Activated naive CD8-positive, alpha-beta T cell treated with anti-CD3 and anti-CD28 coated beads, Interleukin-2, amount 10 ng/mL, durations not matched to agents 7 days and 5 days (primary cell): Measurements from ENCODE around the gene RNF220. TPM values are rescaled to one million over a fixed set of nuclear protein-coding genes. Genes with fewer than 3 reads are reported as not detected.

Source experiments
- ATAC-seq: fragments of 150-1000 bp; cut with Tn5 transposase; one replicate; pipeline ENCODE4 v1.10.0; 2021; ENCODE audit warnings: low read depth, moderate library complexity
- POLR2A ChIA-PET: fragments of 350-600 bp; sonication (Branson Sonifier 250); formaldehyde crosslinking; loops from one replicate; lab custom pipeline; 2021; ENCODE audit warnings: antibody characterized with exemption; lab: Charles Lee
- DNase-seq: peaks from one replicate; pipeline ENCODE4 v3.0.0; 2021
- H3K27ac Mint-ChIP-seq: one replicate; pipeline ENCODE4 v1.8.0; 2022; ENCODE audit warnings: mild to moderate bottlenecking, mixed read lengths
- H3K27me3 Mint-ChIP-seq: one replicate; pipeline ENCODE4 v1.8.0; 2022; ENCODE audit warnings: mild to moderate bottlenecking, moderate library complexity, mixed read lengths
- H3K36me3 Mint-ChIP-seq: one replicate; pipeline ENCODE4 v1.8.0; 2021; ENCODE audit warnings: mild to moderate bottlenecking, mixed read lengths
- H3K4me1 Mint-ChIP-seq: one replicate; pipeline ENCODE4 v1.8.0; 2021; ENCODE audit warnings: mixed read lengths
- H3K4me3 Mint-ChIP-seq: one replicate; pipeline ENCODE4 v1.8.0; 2022; ENCODE audit warnings: mild to moderate bottlenecking, moderate library complexity, mixed read lengths
- H3K9me3 Mint-ChIP-seq: one replicate; pipeline ENCODE4 v1.8.0; 2021; ENCODE audit warnings: mixed read lengths
- total RNA-seq, 2 experiments: library from RNA; stranded (reverse); gene quantifications; one replicate each; pipeline ENCODE4 v1.2.3, GENCODE V29; 2021

RNF220 gene
- total RNA-seq, 2 experiments from 2014 or later = 91.3 to 94.4 TPM

DNA sequence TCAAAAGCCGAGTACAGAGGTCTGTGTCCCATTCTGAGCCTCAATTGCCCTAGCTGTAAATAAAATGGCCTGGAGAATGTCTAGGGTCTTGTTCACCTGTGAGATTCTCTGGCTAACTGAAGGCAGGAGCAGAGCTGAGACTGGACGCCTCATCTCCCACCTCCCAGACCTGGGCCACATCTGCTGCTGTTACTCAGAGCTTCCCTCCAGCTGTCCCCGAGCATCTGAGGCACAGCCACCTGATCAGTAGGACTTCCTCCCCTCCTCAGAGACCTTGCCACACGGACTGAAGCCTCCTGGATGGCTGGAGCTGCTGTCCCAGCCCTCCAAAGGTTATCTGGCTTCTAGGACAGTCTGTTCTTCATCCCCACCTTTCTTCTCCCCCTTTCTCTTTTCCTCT lies 206.8 kb downstream of the RNF220 start:
- DNase-seq = no peak

DNA sequence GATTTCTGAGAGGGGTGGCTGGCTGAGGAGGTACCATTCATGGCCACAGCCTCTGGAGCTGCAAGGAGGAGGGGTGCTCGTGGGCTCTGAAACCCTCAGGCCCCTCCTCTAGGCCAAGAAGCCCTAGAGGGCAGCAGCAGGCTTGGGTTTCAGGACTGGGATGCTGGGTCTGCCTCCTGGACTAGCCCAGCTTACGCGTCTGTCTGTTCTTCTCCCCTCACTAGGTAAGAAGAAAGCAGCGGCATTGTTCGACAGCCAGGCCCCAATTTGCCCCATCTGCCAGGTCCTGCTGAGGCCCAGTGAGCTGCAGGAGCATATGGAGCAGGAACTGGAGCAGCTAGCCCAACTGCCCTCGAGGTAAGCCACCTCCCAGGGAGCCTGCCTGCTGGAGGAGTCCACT lies 208.9 kb downstream of the RNF220 start:
- no peaks in the 10 kb centered on the region for H3K36me3 Mint-ChIP-seq
- no peaks in the 10 kb centered on the region for H3K27me3 Mint-ChIP-seq
- ATAC-seq = no peak
- H3K27ac Mint-ChIP-seq = no peak overlapping the region
- no peak overlapping the region for H3K4me3 Mint-ChIP-seq
- H3K4me1 Mint-ChIP-seq = no peaks in the 10 kb centered on the region
- POLR2A ChIA-PET = no interaction called here
- H3K9me3 Mint-ChIP-seq = no peaks in the 10 kb centered on the region
- no peak for DNase-seq

More for the DNA sequence above, 206.8 kb downstream of the RNF220 start:
- Mint-ChIP-seq H3K4me3 (no peak overlapping the region), H3K9me3 (no peaks in the 10 kb centered on the region), H3K36me3 (no peaks in the 10 kb centered on the region), H3K27me3 (no peaks in the 10 kb centered on the region), H3K27ac (no peak overlapping the region), H3K4me1 (no peaks in the 10 kb centered on the region)
- no peak for ATAC-seq
- POLR2A ChIA-PET = no interaction called here

- Mint-ChIP-seq H3K27me3 (no peaks in the 10 kb centered on the region), H3K27ac (no peak overlapping the region), H3K9me3 (no peaks in the 10 kb centered on the region), H3K36me3 (no peaks in the 10 kb centered on the region), H3K4me1 (no peaks in the 10 kb centered on the region), H3K4me3 (no peak overlapping the region)
- no peak for DNase-seq
- POLR2A ChIA-PET = interaction anchor here (1.1 kb wide), 1 partner anchor 15 kb away, joined by 4 read pairs; no protein-coding TSS in a partner anchor
- ATAC-seq = no peak
Observed at GRCh38 chr1:44616284-44616990, 211.4 kb downstream of the RNF220 start.

- no peak for DNase-seq
- no peak for ATAC-seq
- H3K27me3 Mint-ChIP-seq = no peaks in the 10 kb centered on the region
- POLR2A ChIA-PET = interaction anchor here (1.2 kb wide), 1 partner anchor 14 kb away, joined by 3 read pairs; no protein-coding TSS in a partner anchor
- H3K27ac Mint-ChIP-seq = no peak overlapping the region
- no peaks in the 10 kb centered on the region for H3K4me1 Mint-ChIP-seq
- no peaks in the 10 kb centered on the region for H3K36me3 Mint-ChIP-seq
- H3K4me3 Mint-ChIP-seq = no peak overlapping the region
- H3K9me3 Mint-ChIP-seq = no peaks in the 10 kb centered on the region
Observed at GRCh38 chr1:44616991-44617702, 212.1 kb downstream of the RNF220 start.

DNA sequence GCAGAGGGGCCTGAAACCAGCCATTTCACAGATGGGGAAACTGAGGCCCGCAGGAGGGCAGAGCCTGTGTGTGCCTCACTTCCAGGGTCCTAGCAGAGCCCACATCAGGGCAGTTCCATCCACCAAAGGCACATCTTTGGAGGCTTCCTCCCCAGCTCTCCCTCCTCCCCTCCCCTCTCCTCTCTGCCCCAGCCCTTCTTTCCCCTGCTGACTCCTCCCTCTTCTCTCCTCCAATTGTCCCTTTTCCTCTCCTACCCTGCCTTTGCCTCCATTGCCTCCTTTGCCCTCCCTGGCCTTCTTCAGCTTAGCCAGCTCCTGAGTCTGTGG lies 212.6 kb downstream of the RNF220 start:
- Mint-ChIP-seq H3K9me3 (no peaks in the 10 kb centered on the region), H3K4me1 (no peaks in the 10 kb centered on the region), H3K27me3 (no peaks in the 10 kb centered on the region), H3K27ac (no peak overlapping the region), H3K4me3 (no peak overlapping the region), H3K36me3 (no peaks in the 10 kb centered on the region)
- POLR2A ChIA-PET = interaction anchor here (1.2 kb wide), 1 partner anchor 13 kb away, joined by 3 read pairs; no protein-coding TSS in a partner anchor
- no peak for DNase-seq
- ATAC-seq = no peak

DNA sequence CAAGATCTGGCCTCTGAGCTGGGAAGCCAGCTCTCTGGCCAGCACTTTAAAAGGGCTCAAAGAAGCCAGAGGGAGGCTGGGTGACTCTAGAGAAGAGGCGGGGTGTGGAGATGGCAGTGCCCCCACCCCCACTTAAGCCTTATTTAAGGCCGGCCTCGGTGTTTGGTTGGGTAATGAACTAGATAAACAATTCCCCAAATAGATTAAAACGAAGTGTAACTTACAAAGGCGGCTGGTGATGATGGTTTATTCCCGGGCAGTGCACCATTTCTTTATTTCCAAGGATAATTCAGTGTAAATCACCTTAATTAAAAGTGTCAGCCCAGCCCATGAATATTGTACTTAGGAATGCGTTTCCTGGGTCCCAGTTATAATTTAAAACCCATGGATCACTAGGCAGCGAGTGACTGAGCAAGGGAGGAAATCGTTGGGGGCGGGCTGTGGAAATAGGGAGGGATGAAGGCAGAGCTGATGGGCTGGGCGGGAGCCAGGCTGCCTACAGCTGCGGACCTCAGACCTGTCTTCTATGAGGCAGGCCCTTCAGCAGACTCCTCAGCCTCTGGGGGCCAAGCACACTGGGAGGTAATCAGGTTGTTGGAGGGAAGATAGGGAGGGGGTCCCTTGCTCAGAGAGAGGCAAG lies 214.3 kb downstream of the RNF220 start:
- DNase-seq = no peak
- ATAC-seq = no peak
- Mint-ChIP-seq H3K4me1 (no peaks in the 10 kb centered on the region), H3K9me3 (no peaks in the 10 kb centered on the region), H3K4me3 (no peak overlapping the region), H3K27me3 (no peaks in the 10 kb centered on the region), H3K27ac (no peak overlapping the region), H3K36me3 (no peaks in the 10 kb centered on the region)
- POLR2A ChIA-PET = no interaction called here

- ATAC-seq (no peak), DNase-seq (no peak)
- Mint-ChIP-seq H3K27me3 (no peaks in the 10 kb centered on the region), H3K4me1 (no peaks in the 10 kb centered on the region), H3K4me3 (no peak overlapping the region), H3K27ac (no peak overlapping the region), H3K9me3 (no peaks in the 10 kb centered on the region), H3K36me3 (no peaks in the 10 kb centered on the region)
- POLR2A ChIA-PET = no interaction called here
Observed at GRCh38 chr1:44620072-44620471, 215.0 kb downstream of the RNF220 start.

- Mint-ChIP-seq H3K9me3 (no peaks in the 10 kb centered on the region), H3K4me3 (no peak overlapping the region), H3K4me1 (no peaks in the 10 kb centered on the region), H3K27me3 (no peaks in the 10 kb centered on the region), H3K36me3 (no peaks in the 10 kb centered on the region), H3K27ac (no peak overlapping the region)
- POLR2A ChIA-PET = no interaction called here
- DNase-seq (no peak), ATAC-seq (no peak)
Observed at GRCh38 chr1:44621841-44622286, 216.8 kb downstream of the RNF220 start.

DNA sequence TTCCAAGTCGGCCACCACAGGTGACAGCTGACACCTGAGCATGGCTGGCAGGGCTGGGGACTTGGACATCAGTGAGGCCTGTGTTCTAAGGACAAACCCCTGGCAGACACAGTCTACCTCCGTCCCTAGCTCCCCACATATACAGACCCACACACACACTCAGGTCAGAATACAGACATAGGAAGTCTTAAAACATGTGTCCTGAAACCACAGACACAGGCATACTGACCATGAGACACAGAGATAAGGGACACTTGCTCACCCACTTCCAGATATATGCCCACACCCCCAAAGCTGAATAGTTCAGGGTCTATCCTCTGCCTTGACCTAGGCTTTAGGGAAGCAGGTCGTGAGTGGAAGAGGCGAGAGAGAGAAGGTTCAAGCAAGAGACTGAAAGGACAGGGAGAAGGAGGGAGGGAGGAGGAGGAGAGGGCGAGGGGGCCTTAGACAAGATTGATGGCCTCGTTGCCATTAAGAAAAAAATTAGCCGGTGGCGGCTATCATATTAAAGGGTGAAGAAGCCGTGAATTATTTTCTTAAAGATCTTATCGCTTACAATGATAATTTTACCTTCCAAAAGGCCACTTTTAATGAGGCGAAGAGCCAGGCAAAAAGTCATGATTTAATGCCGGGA lies 219.3 kb downstream of the RNF220 start:
- H3K27ac Mint-ChIP-seq = no peak overlapping the region
- no peaks in the 10 kb centered on the region for H3K27me3 Mint-ChIP-seq
- ATAC-seq = no peak
- POLR2A ChIA-PET = no interaction called here
- no peaks in the 10 kb centered on the region for H3K4me1 Mint-ChIP-seq
- no peak overlapping the region for H3K4me3 Mint-ChIP-seq
- H3K9me3 Mint-ChIP-seq = no peaks in the 10 kb centered on the region
- no peaks in the 10 kb centered on the region for H3K36me3 Mint-ChIP-seq
- no peak for DNase-seq

GRCh38 chr1:44625348-44625747 lies 220.3 kb downstream of the RNF220 start:
- Mint-ChIP-seq H3K4me1 (no peaks in the 10 kb centered on the region), H3K9me3 (no peaks in the 10 kb centered on the region), H3K27ac (no peak overlapping the region), H3K4me3 (no peak overlapping the region), H3K27me3 (no peaks in the 10 kb centered on the region), H3K36me3 (no peaks in the 10 kb centered on the region)
- DNase-seq = no peak
- POLR2A ChIA-PET = no interaction called here
- no peak for ATAC-seq

DNA sequence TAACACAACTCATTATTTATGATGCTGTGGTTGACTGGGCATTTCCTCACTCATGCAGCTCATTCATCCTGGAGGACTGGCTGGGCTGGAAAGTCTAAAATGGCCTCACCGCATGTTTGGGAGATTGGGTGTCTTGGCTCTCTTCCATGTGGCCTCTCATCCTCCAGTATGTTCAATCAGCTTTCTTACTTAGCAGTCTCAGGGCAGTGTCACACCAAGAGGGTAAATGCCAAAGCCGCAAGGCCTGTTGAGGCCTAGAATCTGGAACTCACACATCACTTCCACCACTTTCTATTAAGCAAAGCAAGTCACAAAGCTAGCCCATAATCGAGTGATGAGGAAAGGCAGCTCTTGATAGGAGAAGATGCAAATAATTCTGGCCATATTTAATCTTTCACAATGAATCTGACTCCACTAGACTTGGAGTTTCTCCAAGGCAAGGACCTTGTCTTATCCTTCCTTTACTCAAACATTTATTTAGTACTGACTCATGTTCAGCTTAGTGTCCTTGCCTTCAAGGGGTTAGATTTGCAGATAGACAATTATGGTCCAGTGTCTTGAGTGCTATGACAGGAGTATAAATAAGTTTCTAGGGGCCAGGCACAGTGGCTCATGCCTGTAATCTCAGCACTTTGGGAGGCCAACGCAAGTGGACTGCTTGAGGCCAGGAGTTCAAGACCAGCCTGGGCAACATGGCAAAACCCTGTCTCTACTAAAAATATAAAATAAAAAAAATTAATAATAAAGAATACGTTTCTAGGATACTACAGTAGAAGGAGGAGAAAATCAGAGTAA lies 224.1 kb downstream of the RNF220 start:
- H3K4me1 Mint-ChIP-seq = peaks cover 19% of the 10 kb centered on the region
- no peak overlapping the region for H3K27ac Mint-ChIP-seq
- peaks cover 1% of the 10 kb centered on the region for H3K9me3 Mint-ChIP-seq
- peaks cover 7% of the 10 kb centered on the region for H3K36me3 Mint-ChIP-seq
- H3K27me3 Mint-ChIP-seq = no peaks in the 10 kb centered on the region
- no peak for DNase-seq
- ATAC-seq = no peak
- no peak overlapping the region for H3K4me3 Mint-ChIP-seq
- POLR2A ChIA-PET = no interaction called here

DNA sequence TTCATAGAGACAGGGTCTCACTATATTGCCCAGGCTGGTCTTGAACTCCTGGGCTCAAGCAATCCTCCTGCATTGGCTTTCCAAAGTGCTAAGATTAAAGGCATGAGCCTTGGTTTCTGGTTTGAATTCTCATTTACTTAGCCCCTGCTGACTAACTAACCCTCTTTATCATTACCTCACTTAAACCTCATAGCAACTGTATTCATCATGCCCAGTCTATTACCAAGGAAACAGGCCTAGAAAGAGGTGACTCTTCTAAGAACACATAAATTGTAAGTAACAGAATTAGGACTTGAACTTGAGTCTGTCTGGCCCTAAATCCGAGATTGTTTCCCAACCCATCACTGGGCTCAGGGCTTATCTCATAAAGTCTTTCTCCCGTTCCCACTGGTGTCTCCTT lies 225.1 kb downstream of the RNF220 start:
- ATAC-seq (no peak), DNase-seq (no peak)
- Mint-ChIP-seq H3K27me3 (no peaks in the 10 kb centered on the region), H3K36me3 (peaks cover 8% of the 10 kb centered on the region), H3K4me1 (peaks cover 20% of the 10 kb centered on the region), H3K9me3 (peaks cover 1% of the 10 kb centered on the region), H3K4me3 (peak overlapping the region; percentile 93), H3K27ac (peak overlapping the region; percentile 93)
- POLR2A ChIA-PET = interaction anchor here (1.2 to 2.9 kb wide), 4 partner anchors 23 to 381 kb away, joined by 4 to 14 read pairs (median 7); partner anchors contain the start of genes HECTD3 and UROD

GRCh38 chr1:44631333-44631646 lies 226.2 kb downstream of the RNF220 start:
- POLR2A ChIA-PET = interaction anchor here (0.8 to 2.9 kb wide), 24 partner anchors 11 to 1056 kb away, joined by 3 to 29 read pairs (median 4); partner anchors contain the start of genes ARMH1, DMAP1, HECTD3 and KDM4A
- peak; percentile 35 for ATAC-seq
- Mint-ChIP-seq H3K9me3 (peaks cover 1% of the 10 kb centered on the region), H3K4me3 (peak overlapping the region; percentile 93), H3K27ac (peak overlapping the region; percentile 93), H3K36me3 (peaks cover 11% of the 10 kb centered on the region), H3K4me1 (peaks cover 20% of the 10 kb centered on the region), H3K27me3 (no peaks in the 10 kb centered on the region)
- DNase-seq = no peak
